K562 (cell line): ENCODE data around the gene XPO1.

ENCODE experiments used
- CTCF ChIP-seq, 3 experiments: IDR thresholded peaks in 2 of 3; conservative IDR thresholded peaks in 1 of 3; 2 replicates each; pipeline ENCODE4 v1.5.1; 2011 to 2012; ENCODE audit warnings: low read length in 3 of 3, mild to moderate bottlenecking in 3 of 3, control low read depth in 2 of 3, improper control_type of control experiment in 1 of 3, inconsistent platforms in 1 of 3, low read depth in 1 of 3, mixed read lengths in 1 of 3, moderate library complexity in 1 of 3; ENCODE audit not compliant: insufficient read depth in 2 of 3
- E2F5 ChIP-seq: sonication (generic); formaldehyde crosslinking; IDR thresholded peaks from 2 replicates; pipeline ENCODE4 v1.8.0; 2022; ENCODE audit warnings: mild to moderate bottlenecking, missing genetic modification reagents
- JUN ChIP-seq, 2 experiments: sonication (generic) in 1 of 2; formaldehyde crosslinking in 1 of 2; IDR thresholded peaks; 2 replicates each; pipeline versions ENCODE4 v1.6.1 to v1.8.0; 2012 to 2022; ENCODE audit warnings: borderline replicate concordance in 2 of 2, mild to moderate bottlenecking in 2 of 2, improper control_type of control experiment in 1 of 2, low read depth in 1 of 2, low read length in 1 of 2, missing genetic modification reagents in 1 of 2
- KDM1A ChIP-seq, 2 experiments: fragments of 450-650 bp; IDR thresholded peaks; 2 replicates each; pipeline ENCODE4 v1.6.1; 2016; ENCODE audit warnings: mild to moderate bottlenecking in 2 of 2
- PRDM10 ChIP-seq: fragments of 450-650 bp; IDR thresholded peaks from 2 replicates; pipeline ENCODE4 v1.6.1; 2018; ENCODE audit not compliant: partially characterized antibody
- TFE3 ChIP-seq: fragments of 450-650 bp; formaldehyde crosslinking; IDR thresholded peaks from 2 replicates; pipeline ENCODE4 v1.4.0; 2020; ENCODE audit warnings: mild to moderate bottlenecking, mixed read lengths
- TOE1 ChIP-seq, 2 experiments: fragments of 450-650 bp in 1 of 2; sonication (generic) in 1 of 2; formaldehyde crosslinking in 1 of 2; IDR thresholded peaks; 2 replicates each; pipeline versions ENCODE4 v1.7.1 to v1.8.0; 2016 to 2022; ENCODE audit warnings: borderline replicate concordance in 2 of 2, mild to moderate bottlenecking in 2 of 2, antibody characterized with exemption in 1 of 2, inconsistent platforms in 1 of 2, low read depth in 1 of 2, missing genetic modification reagents in 1 of 2, moderate library complexity in 1 of 2
- ZBTB17 ChIP-seq: fragments of 450-650 bp; formaldehyde crosslinking; IDR thresholded peaks from 2 replicates; pipeline ENCODE4 v1.4.0; 2020; ENCODE audit warnings: mild to moderate bottlenecking
- ZNF217 ChIP-seq: sonication (generic); formaldehyde crosslinking; IDR thresholded peaks from 2 replicates; pipeline ENCODE4 v1.8.0; 2022; ENCODE audit warnings: mild to moderate bottlenecking, missing genetic modification reagents
- ZNF384 ChIP-seq: IDR thresholded peaks from 2 replicates; pipeline ENCODE4 v1.6.1; 2012; ENCODE audit warnings: low read depth, low read length, improper control_type of control experiment

GRCh38 chr2:61443342-61444041 lies 94.7 kb downstream of the XPO1 start:
- no peak for TF ChIP-seq ZNF217 (CRISPR knock-in tag)
- no peak for TF ChIP-seq ZBTB17 (CRISPR knock-in tag)
- no peak for TF ChIP-seq TOE1 (IDR thresholded peaks at IDR 0.05; ENCODE audit: borderline replicate concordance)
- no peak for TF ChIP-seq TOE1 (CRISPR knock-in tag; IDR thresholded peaks at IDR 0.05; ENCODE audit: borderline replicate concordance, low read depth)
- no peak for TF ChIP-seq E2F5 (CRISPR knock-in tag)
- no peak for TF ChIP-seq KDM1A (IDR thresholded peaks at IDR 0.05)
- TF ChIP-seq CTCF (IDR thresholded peaks at IDR 0.05 in 2 of 3, conservative IDR thresholded peaks at IDR 0.05 in 1 of 3; ENCODE audit: insufficient read depth in 2 of 3, low read depth in 1 of 3, low read length in 3 of 3): no peak
- TF ChIP-seq TFE3 (CRISPR knock-in tag): no peak
- no peak for TF ChIP-seq ZNF384
- no peak for TF ChIP-seq JUN (IDR thresholded peaks at IDR 0.05; ENCODE audit: borderline replicate concordance, low read depth, low read length)
- TF ChIP-seq JUN (CRISPR knock-in tag; IDR thresholded peaks at IDR 0.05; ENCODE audit: borderline replicate concordance): no peak
- TF ChIP-seq PRDM10: no peak
